ENCODE measurements around the gene SFSWAP.
"Not testable (repeated sequence)": the region's sequence is repeated elsewhere in the genome, so short reads cannot be mapped to it uniquely, and the experiment has no call there.

Gene SFSWAP

DNA sequence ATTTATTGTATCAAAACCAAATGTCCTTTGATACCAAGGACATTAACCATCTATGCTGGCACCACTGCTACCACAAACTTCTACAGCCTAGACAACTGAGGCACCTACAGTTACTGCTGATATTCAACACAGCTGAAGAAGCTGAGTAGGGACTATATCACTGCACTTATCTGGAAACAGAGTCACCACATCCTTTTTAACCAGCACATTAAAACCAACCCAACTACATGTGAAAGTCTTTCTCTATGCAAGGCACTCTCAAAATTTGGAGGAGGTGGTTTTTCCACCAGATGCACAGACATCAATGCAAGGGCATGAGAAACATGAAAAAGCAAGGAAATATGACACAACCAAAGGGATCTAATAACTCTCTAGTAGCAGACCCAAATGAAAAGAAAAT is 7.7 kb upstream of the SFSWAP start:
- no peak for DNase-seq

DNA sequence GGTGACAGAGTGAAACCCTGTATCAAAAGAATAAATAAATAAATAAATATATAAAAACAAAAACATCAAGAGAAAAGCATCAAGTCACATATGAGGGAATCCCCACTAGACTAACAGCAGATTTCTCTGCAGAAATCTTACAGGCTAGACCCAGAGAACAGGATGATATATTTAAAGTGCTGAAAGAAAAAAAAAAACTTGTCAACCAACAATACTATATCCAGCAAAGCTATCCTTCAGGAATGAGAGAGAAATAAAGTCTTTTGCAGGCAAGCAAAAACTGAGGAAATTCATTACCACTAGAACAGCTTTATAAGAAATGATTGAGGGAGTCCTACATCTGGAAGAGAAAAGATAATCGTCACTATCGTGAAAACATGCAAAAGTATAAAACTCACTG is 6.4 kb upstream of the SFSWAP start:
- no peak for DNase-seq

DNA sequence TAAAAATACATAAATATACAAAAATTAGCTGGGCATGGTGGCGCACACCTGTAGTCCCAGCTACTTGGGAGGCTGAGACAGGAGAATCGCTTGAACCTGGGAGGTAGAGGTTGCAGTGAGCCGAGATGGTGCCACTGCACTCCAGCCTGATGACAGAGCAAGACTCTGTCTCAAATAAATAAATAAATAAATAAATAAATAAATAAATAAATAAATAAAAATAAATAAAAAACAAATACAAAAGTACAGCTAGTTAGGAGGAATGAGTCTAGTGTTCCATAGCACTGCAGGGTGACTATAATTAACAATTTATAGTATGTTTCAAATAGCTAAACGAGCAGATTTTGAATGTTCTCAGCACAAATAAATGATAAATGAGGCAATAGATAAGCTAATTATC is 4.2 kb upstream of the SFSWAP start:
- DNase-seq: not testable (repeated sequence)

GRCh38 chr12:131709226-131709625 is 1.7 kb upstream of the SFSWAP start:
- DNase-seq: no peak

DNA sequence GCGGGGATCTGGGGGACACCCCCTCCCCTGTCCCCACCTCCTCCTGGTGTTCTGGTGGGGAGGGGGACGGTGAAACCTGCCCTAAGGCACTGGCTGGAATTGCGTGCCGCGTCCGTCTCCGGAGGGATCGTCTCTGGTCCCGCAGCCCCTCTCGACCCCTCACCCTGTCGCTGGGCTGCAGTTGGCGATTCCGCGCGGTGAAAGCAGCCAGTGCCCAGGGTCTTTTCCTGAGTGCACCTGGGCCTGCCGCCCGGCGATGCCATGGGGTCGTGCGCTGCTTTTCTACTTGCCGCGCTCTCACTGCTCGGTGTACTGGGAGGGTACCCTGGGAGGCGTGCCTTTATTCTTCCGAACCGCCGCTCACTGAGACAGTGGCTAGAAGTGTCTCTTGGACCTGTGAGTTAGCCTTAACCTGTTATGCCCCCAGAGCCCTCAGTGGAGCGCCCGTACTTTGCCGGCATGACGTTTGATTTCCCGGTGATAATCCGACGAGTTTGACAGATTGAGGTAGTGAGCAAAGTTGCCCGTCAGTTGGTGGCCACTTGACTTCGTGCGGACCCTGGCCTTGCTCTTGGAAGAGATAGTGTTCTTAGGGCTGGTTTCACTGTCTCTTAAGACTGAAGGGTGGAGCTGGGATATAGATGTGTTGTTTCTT is 788 bp downstream of the SFSWAP start:
- DNase-seq: no peak

DNA sequence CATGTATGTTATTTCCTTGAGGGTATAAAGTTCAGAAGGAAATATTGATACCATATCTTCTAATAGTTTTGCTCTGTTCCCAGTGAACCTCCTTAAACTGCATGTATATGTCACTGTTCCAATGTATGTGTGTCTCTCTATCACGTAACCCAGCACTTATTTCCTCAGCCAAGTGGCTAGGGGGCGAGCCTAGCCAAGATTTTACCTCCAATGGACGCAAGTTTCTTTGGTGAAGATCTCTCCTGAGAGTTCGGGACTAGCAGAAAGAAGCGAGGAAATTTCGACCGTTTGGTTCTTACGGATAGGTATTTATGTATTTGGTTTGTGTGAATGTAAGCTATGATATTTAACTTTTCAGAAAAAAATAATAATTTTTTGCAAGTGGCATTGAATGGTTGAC is 2.5 kb downstream of the SFSWAP start:
- DNase-seq: no peak

DNA sequence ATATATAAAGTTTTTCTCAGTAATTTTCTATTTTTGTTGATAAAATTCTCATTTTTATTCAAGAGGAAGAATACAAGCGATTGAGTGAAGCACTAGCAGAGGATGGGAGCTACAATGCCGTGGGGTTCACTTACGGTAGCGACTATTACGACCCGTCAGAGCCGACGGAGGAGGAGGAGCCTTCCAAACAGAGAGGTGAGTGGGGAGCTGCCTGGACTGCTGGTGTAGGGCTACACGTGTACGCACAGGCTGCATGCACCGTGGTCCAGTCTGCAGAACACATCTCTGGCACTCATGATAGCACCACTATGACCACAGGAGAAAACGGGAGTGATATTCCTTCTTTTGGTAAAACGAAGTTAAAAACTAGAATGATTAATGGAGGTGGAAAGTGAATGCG is 3.9 kb downstream of the SFSWAP start:
- no peak for DNase-seq

- DNase-seq: no peak
Observed at GRCh38 chr12:131716282-131716681, 5.4 kb downstream of the SFSWAP start.

- DNase-seq: no peak
Observed at GRCh38 chr12:131720241-131720640, 9.4 kb downstream of the SFSWAP start.

DNA sequence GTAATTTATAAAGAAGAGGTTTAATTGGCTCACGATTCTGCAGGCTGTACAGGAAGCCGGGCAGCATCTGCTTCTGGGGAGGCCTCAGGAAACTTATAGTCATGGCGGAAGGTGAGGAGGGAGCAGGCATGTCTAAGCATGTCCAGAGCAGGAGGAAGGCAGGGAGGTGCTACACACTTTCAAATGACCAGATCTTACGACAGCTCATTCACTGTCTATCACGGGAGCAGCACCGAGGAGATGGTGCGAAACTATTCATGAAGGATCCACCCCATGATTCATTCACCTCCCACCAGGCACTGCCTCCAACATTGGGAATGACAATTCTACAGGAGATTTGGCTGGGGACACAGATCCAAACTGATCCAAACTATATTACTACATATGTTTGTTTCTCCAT is 10.0 kb downstream of the SFSWAP start:
- no peak for DNase-seq

GRCh38 chr12:131721548-131721947 is 10.7 kb downstream of the SFSWAP start:
- no peak for DNase-seq

GRCh38 chr12:131723532-131723931 is 12.6 kb downstream of the SFSWAP start:
- DNase-seq: no peak

GRCh38 chr12:131724534-131724933 is 13.6 kb downstream of the SFSWAP start:
- DNase-seq: no peak

DNA sequence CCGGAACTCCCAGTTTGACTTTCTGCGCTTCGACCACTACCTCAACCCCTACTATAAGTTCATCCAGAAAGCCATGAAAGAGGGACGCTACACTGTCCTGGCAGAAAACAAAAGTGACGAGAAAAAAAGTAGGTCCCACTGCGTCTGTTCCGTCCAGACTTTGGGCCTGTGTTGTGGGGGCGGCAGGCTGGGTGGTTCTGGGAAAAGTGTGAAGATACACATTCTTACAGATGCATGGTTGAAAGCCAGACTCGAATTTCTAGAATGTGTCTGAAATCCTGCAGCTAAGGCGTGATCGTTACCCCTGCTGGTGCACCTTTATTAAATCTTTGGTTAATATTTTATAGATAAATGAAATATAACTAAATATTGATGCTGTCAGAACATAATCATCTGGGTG is 14.6 kb downstream of the SFSWAP start:
- DNase-seq: no peak

GRCh38 chr12:131728720-131729119 is 17.8 kb downstream of the SFSWAP start:
- no peak for DNase-seq

DNA sequence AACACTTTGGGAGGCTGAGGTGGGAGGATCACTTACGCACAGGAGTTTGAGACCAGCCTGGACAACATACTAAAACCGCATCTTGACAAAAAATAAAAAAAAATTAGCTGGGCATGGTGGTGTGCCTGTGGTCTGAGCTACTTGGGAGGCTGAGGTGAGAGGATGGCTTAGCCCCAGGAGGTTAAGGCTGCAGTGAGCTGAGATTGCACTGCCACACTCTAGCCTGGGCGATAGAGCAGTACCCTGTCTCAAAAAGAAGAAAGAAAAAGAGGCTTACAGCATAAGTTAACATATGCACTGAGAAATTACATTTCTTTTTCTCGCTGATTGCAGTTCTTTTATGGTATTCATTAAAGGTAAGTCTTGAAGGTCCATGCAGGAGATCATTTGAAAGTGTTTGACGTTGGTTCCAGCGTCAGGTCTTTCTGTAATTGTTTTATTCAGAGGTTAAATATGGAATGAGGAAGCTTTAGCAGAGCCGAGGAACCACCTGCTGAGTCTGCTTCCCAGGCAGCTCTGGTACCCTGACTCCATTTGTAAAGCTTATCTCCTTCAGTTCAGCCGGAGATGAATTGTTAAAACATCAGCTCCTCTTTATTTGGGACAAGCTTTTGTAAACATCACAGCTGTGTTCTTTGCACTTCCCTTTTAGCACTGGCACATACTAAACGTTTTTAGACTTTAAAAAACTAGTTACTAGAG is 18.5 kb downstream of the SFSWAP start:
- no peak for DNase-seq

DNA sequence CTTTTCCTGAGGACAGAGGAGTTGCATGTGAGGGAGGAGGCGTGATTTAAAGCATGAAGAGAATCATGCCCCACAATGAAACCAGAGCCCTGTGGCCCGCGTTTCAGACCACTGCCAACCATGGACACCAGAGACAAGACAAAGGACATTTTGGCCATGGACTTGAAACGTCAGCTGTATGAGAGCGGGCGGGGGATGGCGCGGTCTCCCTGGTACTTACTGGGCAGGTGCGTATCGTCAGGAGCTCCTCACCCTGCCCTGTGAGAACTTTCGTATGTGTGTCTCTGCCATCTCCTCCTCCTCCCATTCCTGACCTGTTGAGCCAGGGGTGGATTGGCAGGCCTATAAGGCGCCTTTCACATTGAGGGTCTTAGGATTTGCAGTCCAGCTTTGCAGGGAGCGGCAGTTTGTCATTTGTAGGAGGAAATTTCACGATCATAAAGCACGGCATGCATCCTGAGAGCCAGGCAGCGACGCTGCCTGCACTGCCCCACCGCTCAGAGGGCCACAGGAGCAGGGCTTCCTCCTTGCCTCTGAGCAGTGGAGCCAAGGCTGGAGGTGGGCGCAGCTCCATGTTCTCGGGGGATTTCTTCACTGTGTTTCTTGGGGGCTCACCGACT is 22.2 kb downstream of the SFSWAP start:
- DNase-seq: no peak

- DNase-seq: no peak
Observed at GRCh38 chr12:131733874-131734273, 23.0 kb downstream of the SFSWAP start.

- no peak for DNase-seq
Observed at GRCh38 chr12:131734336-131735152, 23.7 kb downstream of the SFSWAP start.

DNA sequence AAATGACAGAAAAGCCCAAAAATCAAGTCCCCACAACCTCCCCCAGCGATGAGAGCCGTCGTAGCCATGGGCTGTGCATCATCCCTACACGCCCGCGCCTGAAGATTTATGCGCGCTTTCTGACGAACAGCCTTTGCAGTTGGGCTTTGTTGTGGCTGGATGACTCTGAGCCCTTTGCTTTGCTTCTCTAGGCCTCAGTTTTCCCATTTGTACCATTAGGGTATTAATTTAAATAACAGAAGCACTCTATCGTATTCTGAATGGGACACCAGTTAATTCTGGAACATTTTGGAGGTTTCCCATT is 24.2 kb downstream of the SFSWAP start:
- no peak for DNase-seq

GRCh38 chr12:131735476-131736445 is 24.9 kb downstream of the SFSWAP start:
- no peak for DNase-seq

DNA sequence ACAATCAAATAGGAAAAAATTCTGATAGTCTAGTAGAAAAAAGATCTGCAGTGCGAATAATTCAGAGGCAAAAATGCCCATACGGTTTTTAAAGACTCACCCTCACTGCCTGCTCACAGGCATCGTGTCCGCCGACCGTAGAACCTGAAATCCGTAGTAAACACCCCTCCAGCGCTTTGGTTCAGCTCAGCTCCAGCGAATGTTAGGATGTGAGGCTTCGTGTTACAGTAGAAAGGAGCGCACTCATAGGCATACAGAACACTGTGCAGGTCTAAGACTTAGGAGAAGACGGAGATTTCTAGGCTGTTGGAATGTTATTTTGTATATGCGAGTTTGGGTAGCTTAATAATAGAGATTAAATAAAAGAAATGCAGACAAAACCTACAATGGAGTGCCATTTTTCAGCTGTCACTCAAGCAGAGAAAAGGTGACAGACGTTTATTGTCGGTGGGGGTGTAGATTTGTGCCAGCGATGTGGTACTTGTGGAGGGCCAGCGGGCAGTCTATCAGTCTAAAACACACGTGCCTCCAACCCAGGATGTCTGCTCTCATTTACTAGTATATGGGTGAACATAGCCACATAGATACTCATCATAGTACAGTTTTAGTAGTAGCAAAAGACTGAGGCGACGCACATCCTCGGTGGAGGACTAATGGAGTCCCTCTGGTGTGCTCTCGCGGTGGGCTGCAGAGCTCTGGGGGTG is 25.7 kb downstream of the SFSWAP start:
- DNase-seq: no peak
